WI38 (cell line): ENCODE measurements around the gene MEGF6.

Experiments used
- H3K4me3 ChIP-seq: 2 replicates; pipeline ENCODE4 v1.5.1; 2011; ENCODE audit warnings: low read depth, mild to moderate bottlenecking, control low read depth, low read length
- CTCF ChIP-seq: IDR thresholded peaks from 2 replicates; pipeline ENCODE4 v1.5.1; 2012; ENCODE audit warnings: low read depth, mild to moderate bottlenecking, control low read depth, low read length

Gene MEGF6

GRCh38 chr1:3510136-3510955 is 101.0 kb downstream of the MEGF6 start:
- H3K4me3 ChIP-seq, result no peak overlapping the region
- no peak for TF ChIP-seq CTCF

GRCh38 chr1:3509721-3510120 is 101.6 kb downstream of the MEGF6 start:
- H3K4me3 ChIP-seq, result no peak overlapping the region
- TF ChIP-seq CTCF, result no peak

- no peak for TF ChIP-seq CTCF
These were observed 102.4 kb downstream of the MEGF6 start for GRCh38 chr1:3508757-3509415.

GRCh38 chr1:3507636-3508275 is 103.6 kb downstream of the MEGF6 start:
- TF ChIP-seq CTCF, result no peak
- no peak overlapping the region for H3K4me3 ChIP-seq

More at GRCh38 chr1:3508757-3509415, 102.4 kb downstream of the MEGF6 start:
- H3K4me3 ChIP-seq, result no peak overlapping the region

- H3K4me3 ChIP-seq, result no peak overlapping the region
- TF ChIP-seq CTCF, result no peak
These were observed 104.4 kb downstream of the MEGF6 start for GRCh38 chr1:3506943-3507342.

GRCh38 chr1:3506041-3506440 is 105.3 kb downstream of the MEGF6 start:
- no peak overlapping the region for H3K4me3 ChIP-seq
- no peak for TF ChIP-seq CTCF

GRCh38 chr1:3505161-3505560 is 106.1 kb downstream of the MEGF6 start:
- H3K4me3 ChIP-seq, result no peak overlapping the region
- no peak for TF ChIP-seq CTCF
